GM19455 (cell line): ENCODE measurements around the gene SLC6A6.

Experiments
- ATAC-seq: cut with Tn5 transposase; IDR thresholded peaks from one replicate; pipeline ENCODE4 v1.9.1; 2021; ENCODE audit not compliant: unreplicated experiment

SLC6A6 gene

DNA sequence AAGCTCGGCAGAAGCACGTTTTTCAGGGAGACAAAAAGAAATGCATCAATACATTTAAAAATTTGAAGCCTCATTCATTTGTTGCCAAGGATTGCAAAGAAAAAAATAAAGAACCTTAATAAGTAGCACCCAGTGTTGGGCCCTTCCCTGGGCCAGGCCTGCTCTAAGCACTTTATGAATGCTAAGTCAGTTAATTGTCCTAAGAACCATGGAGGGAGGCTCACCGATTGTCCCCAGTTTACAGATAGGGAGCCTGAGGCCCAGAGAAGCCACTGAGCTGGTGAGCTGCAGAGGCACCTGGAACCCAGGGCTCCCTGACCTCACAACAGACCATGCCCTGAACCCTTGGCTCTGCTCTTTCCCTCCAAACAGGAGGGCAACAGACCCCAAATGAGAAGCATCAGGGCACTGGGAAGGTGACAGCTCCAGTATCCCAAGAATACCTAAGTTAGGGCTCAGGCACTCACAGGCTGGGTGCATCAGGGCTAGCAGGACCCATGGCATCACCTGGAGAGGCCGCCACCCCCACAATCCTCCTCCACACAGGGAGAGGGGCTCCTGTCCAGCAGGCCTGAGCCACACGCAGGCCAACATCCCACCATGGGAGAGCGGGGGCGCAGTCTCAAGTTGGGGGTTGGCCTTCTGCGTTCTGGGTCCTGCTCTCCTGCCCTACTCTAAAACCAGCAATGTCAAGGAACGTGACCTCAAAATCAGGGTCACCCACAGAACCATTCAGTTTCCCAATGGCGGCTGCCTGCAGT, 133.8 kb downstream of the SLC6A6 start:
- no peak for ATAC-seq

DNA sequence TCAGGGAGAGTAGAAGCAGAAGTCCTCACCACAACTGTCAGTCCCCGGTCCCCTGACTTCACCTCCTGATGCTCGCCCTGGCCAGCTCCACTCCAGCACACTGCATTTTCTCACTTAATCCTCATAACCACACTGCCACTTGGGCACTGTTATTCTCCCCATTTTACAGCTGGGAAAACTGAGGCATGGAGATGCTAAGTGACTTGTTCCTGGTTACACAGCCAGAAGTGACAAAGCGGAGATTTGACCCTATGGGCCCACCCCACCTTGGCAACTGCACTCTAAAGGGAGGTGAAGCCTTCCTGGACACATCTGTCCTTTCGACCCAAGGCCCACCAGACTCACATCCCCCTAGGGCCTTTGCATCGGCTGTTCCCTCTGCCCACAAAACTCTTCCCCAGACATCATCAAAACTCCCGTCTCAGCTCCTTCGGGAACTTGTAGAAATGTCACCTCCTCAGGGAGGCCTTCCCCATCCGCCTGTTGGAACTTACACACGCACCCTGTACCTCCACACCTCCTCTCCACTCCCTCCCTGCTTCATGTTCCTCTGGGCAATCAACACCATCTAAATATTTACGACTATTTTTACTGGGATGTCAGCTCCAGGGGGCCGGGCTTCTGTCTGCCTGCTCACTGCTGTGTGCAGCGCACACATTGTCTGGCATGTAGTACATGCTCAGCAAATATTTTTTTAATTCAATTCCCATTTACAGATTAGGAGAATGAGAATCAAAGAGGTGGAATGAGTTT, 134.6 kb downstream of the SLC6A6 start:
- no peak for ATAC-seq

DNA sequence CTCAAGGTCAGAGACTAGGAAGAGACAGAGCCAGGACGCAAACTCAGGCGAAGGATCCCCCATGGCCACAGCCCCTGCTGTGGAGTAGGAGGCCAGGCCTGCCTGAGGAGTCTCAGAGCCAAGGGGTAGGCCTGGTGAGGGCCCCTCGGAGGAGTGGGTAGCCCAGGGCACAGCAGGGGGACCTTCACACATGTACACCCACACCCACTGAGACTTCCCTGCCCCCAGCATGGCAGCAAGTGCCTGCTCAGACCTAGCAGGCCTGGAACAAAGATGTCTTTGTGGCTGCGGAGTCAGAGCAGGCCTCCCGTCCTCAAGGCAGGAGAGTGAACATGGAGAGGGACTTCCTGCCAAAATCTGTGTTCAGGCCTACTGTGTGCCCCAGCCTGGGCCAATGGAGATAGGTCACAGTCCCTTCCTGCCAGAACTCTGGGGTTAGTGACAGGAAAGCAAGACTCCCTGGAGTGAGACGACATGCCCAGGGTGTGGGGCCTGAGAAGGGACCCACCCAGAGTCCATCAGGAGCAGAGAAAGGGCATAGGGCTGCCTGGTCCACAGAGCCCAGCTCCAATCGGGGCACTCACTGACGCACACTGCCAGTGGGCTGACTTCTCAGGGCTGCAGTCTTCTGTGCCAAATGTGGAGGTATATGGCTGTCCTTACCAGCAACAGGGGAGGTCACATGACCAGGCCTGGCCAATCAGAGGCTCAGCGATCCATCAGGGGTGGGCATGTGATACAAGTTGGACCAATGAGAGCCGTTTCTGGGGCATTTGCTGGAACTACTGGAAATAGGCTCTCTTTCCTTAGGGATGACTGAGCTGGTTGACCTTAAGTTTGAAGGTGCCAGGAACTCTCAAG, 135.4 kb downstream of the SLC6A6 start:
- no peak for ATAC-seq

DNA sequence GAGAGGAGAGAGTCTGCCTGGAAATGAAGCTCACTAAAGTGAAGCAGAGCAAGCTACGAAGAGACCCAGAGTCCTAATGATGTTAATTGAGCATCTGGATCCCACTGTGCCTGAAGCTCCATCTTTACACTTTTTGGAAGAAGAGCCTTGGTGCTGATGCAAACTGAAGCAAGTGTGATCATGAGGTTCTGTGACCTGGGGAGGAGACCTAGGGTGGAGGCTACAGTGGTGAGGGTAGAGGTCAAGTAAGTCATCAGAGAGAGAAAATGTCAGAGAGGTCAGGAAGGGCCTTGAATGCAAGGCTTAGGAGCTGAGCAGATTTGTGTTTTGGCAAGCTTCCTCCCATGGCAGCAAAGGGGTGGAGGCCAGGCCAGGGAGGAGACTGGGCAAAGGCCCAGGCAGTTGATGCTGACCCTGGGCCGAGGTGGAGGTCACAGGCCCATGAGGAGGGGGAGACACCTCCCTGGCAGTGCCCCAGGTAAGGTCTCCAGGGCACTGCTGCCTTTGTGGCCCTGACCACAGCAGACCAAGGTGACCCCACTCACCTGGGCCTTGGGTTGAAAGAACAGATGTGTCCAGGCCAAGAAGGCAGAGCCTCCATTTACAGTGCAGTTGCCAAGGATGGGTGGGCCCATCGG, 136.2 kb downstream of the SLC6A6 start:
- ATAC-seq = no peak
